ENCODE measurements around the gene FLAD1.

DNA sequence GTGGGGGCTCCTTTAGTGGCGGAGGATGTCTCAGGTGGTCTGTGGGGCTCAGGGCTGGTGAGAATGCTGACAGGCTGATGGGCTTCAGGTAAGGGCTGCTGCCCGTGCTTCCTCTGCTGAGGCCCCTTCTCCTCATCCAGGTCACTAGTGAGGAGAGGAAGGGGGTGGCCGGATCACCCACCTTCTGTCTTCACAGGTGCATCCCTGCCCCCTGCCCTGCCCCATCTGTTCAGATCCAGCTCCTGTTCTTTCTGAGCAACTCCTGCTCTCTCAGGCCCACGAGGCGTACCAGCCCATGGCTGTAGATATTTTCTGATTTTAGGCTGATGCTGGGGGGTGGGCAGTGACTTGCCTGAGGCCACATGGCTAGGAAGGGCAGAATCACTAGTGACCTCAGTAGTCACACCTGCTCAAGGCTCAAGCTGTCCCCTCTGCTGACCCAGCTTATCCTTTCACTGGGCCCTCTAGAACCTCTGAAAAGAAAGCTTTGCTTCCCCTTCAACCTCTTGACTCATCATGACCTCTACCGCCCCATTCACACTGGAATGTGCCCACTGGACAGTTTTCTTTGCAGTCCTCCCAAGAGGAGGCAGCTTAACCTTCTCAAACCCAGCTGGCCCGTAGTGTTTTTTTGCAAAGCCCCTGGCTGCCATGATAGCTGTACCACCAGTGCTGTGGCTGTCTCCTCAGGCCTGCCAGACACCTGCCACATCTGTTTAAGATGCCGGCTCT lies 35.6 kb downstream of the FLAD1 start:
- TF ChIP-seq CHD2 (IDR thresholded peaks at IDR 0.05; ENCODE audit: low read length), result no peak
- no peak for TF ChIP-seq TAF1 (IDR thresholded peaks at IDR 0.05; ENCODE audit: low read depth, low read length)
- TF ChIP-seq, protein P1, sequence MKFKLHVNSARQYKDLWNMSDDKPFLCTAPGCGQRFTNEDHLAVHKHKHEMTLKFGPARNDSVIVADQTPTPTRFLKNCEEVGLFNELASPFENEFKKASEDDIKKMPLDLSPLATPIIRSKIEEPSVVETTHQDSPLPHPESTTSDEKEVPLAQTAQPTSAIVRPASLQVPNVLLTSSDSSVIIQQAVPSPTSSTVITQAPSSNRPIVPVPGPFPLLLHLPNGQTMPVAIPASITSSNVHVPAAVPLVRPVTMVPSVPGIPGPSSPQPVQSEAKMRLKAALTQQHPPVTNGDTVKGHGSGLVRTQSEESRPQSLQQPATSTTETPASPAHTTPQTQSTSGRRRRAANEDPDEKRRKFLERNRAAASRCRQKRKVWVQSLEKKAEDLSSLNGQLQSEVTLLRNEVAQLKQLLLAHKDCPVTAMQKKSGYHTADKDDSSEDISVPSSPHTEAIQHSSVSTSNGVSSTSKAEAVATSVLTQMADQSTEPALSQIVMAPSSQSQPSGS (IDR thresholded peaks at IDR 0.05; ENCODE audit: low read length), result no peak
- TF ChIP-seq POLR2AphosphoS5 (IDR thresholded peaks at IDR 0.05; ENCODE audit: low read depth, low read length), result no peak
- TF ChIP-seq NRF1 (IDR thresholded peaks at IDR 0.05; ENCODE audit: low read depth, low read length), result no peak
- TF ChIP-seq BRCA1 (IDR thresholded peaks at IDR 0.05; ENCODE audit: low read depth, low read length), result no peak

Measured in H1 (cell line).